GM18907 (cell line): Measurements from ENCODE around the gene ADAMTS2.

ENCODE experiments used
- ATAC-seq: cut with Tn5 transposase; IDR thresholded peaks from one replicate; pipeline ENCODE4 v1.9.1; 2021; ENCODE audit warnings: mild to moderate bottlenecking, moderate library complexity; ENCODE audit not compliant: unreplicated experiment

ADAMTS2 gene

GRCh38 chr5:179313849-179314521 lies 31.3 kb downstream of the ADAMTS2 start:
- no peak for ATAC-seq

GRCh38 chr5:179312557-179313235 lies 32.6 kb downstream of the ADAMTS2 start:
- no peak for ATAC-seq

- no peak for ATAC-seq
Measured at GRCh38 chr5:179311581-179311980, 33.7 kb downstream of the ADAMTS2 start.

GRCh38 chr5:179311091-179311470 lies 34.2 kb downstream of the ADAMTS2 start:
- no peak for ATAC-seq

GRCh38 chr5:179310439-179311090 lies 34.7 kb downstream of the ADAMTS2 start:
- ATAC-seq: no peak

GRCh38 chr5:179309751-179310320 lies 35.4 kb downstream of the ADAMTS2 start:
- no peak for ATAC-seq

- ATAC-seq: no peak
Measured at GRCh38 chr5:179309383-179309670, 35.9 kb downstream of the ADAMTS2 start.

GRCh38 chr5:179308563-179309382 lies 36.5 kb downstream of the ADAMTS2 start:
- no peak for ATAC-seq

GRCh38 chr5:179307931-179308471 lies 37.3 kb downstream of the ADAMTS2 start:
- no peak for ATAC-seq

GRCh38 chr5:179307013-179307800 lies 38.1 kb downstream of the ADAMTS2 start:
- ATAC-seq: no peak

GRCh38 chr5:179306191-179307012 lies 38.9 kb downstream of the ADAMTS2 start:
- no peak for ATAC-seq

- ATAC-seq: no peak
Measured at GRCh38 chr5:179304871-179305270, 40.4 kb downstream of the ADAMTS2 start.

- ATAC-seq: no peak
Measured at GRCh38 chr5:179304466-179304865, 40.8 kb downstream of the ADAMTS2 start.

GRCh38 chr5:179303451-179304200 lies 41.6 kb downstream of the ADAMTS2 start:
- no peak for ATAC-seq

GRCh38 chr5:179302499-179303185 lies 42.6 kb downstream of the ADAMTS2 start:
- ATAC-seq: no peak

- ATAC-seq: no peak
Measured at GRCh38 chr5:179301796-179302195, 43.5 kb downstream of the ADAMTS2 start.

GRCh38 chr5:179301376-179301775 lies 43.9 kb downstream of the ADAMTS2 start:
- ATAC-seq: no peak
